ENCODE results near the gene ARSG.

GRCh38 chr17:68247445-68248198, 43.7 kb upstream of the ARSG start, which contains the start of gene AMZ2:
- no peak for TF ChIP-seq CTCF (optimal IDR thresholded peaks at IDR 0.05 in 1 of 3, IDR thresholded peaks at IDR 0.05 in 1 of 3, conservative IDR thresholded peaks at IDR 0.05 in 1 of 3; ENCODE audit: extremely low read depth in 1 of 3, insufficient read depth in 2 of 3, low read length in 3 of 3)
- TF ChIP-seq EZH2 (IDR thresholded peaks at IDR 0.05; ENCODE audit: low read length): no peak
